WTC11 (cell line): Measurements from ENCODE around the gene ARHGAP26. TPM values are rescaled to one million over a fixed set of nuclear protein-coding genes. Genes with fewer than 3 reads are reported as not detected.

Experiments
- ATAC-seq: fragments of 200-7000 bp; cut with Tn5 transposase; 2 replicates; pipeline ENCODE4 v1.10.0; 2021; ENCODE audit warnings: mild to moderate bottlenecking, moderate library complexity
- CTCF ChIA-PET: fragments of 300-600 bp; sonication (Branson Sonifier 250); formaldehyde crosslinking; loops from one replicate; lab custom pipeline; 2021; ENCODE audit warnings: antibody characterized with exemption; lab: Charles Lee
- POLR2A ChIA-PET: fragments of 350-600 bp; sonication (Branson Sonifier 250); formaldehyde crosslinking; loops from one replicate; lab custom pipeline; 2021; ENCODE audit warnings: antibody characterized with exemption; lab: Charles Lee
- DNase-seq: peaks from one replicate; pipeline ENCODE4 v3.0.0; 2021; ENCODE audit warnings: low spot score
- H3K27ac Mint-ChIP-seq: 2 replicates; pipeline ENCODE4 v1.8.0; 2021; ENCODE audit warnings: mixed read lengths
- H3K27me3 Mint-ChIP-seq: 2 replicates; pipeline ENCODE4 v1.8.0; 2021; ENCODE audit warnings: low read depth, mild to moderate bottlenecking, moderate library complexity, mixed read lengths
- H3K36me3 Mint-ChIP-seq: 2 replicates; pipeline ENCODE4 v1.8.0; 2021; ENCODE audit warnings: mixed read lengths
- H3K4me1 Mint-ChIP-seq: 2 replicates; pipeline ENCODE4 v1.8.0; 2022; ENCODE audit warnings: mixed read lengths
- H3K4me3 Mint-ChIP-seq: 2 replicates; pipeline ENCODE4 v1.8.0; 2021; ENCODE audit warnings: mild to moderate bottlenecking, moderate library complexity, mixed read lengths
- H3K9me3 Mint-ChIP-seq: 2 replicates; pipeline ENCODE4 v1.8.0; 2021; ENCODE audit warnings: mixed read lengths
- JUN ChIP-seq: sonication (generic); formaldehyde crosslinking; IDR thresholded peaks from 2 replicates; pipeline ENCODE4 v1.8.0; 2023; ENCODE audit warnings: mild to moderate bottlenecking, missing genetic modification reagents
- MYBL2 ChIP-seq: sonication (generic); formaldehyde crosslinking; IDR thresholded peaks from 2 replicates; pipeline ENCODE4 v1.8.1; 2023; ENCODE audit warnings: mild to moderate bottlenecking, moderate library complexity, missing genetic modification reagents
- NR2C2 ChIP-seq: sonication (generic); formaldehyde crosslinking; IDR thresholded peaks from 2 replicates; pipeline ENCODE4 v1.8.0; 2022; ENCODE audit warnings: mild to moderate bottlenecking, missing genetic modification reagents
- TEAD4 ChIP-seq: sonication (generic); formaldehyde crosslinking; IDR thresholded peaks from 2 replicates; pipeline ENCODE4 v1.8.0; 2022; ENCODE audit warnings: mild to moderate bottlenecking, missing genetic modification reagents
- ZBTB21 ChIP-seq: sonication (generic); formaldehyde crosslinking; IDR thresholded peaks from 2 replicates; pipeline ENCODE4 v1.8.1; 2023; ENCODE audit warnings: mild to moderate bottlenecking, missing genetic modification reagents, borderline replicate concordance
- ZNF121 ChIP-seq: sonication (generic); formaldehyde crosslinking; IDR thresholded peaks from 2 replicates; pipeline ENCODE4 v1.8.0; 2023; ENCODE audit warnings: missing genetic modification reagents
- ZNF138 ChIP-seq: sonication (generic); formaldehyde crosslinking; conservative IDR thresholded peaks from 2 replicates; pipeline ENCODE4 v1.8.1; 2022; ENCODE audit warnings: mild to moderate bottlenecking, moderate library complexity, missing genetic modification reagents
- ZNF317 ChIP-seq: sonication (generic); formaldehyde crosslinking; IDR thresholded peaks from 2 replicates; pipeline ENCODE4 v1.8.1; 2023; ENCODE audit warnings: low read depth, mild to moderate bottlenecking, moderate library complexity, missing genetic modification reagents, borderline replicate concordance
- total RNA-seq: library from RNA; stranded (reverse); gene quantifications from 3 replicates; pipeline ENCODE4 v1.2.3, GENCODE V29; 2021
- TF ChIP-seq, protein P1 (sequence below): fragments of 250-450 bp; sonication (Bioruptor Pico); IDR thresholded peaks from 2 replicates; pipeline ENCODE4 v1.9.0; 2021; ENCODE audit warnings: mild to moderate bottlenecking
- TF ChIP-seq, protein P2 (sequence below): sonication (generic); formaldehyde crosslinking; IDR thresholded peaks from 2 replicates; pipeline ENCODE4 v1.8.1; 2022; ENCODE audit warnings: low read depth, mild to moderate bottlenecking, moderate library complexity, missing genetic modification reagents, borderline replicate concordance
- TF ChIP-seq, protein P3 (sequence below): fragments of 250-450 bp; sonication (Bioruptor Pico); IDR thresholded peaks from 2 replicates; pipeline ENCODE4 v1.9.0; 2021; ENCODE audit warnings: moderate library complexity, mild to moderate bottlenecking, inconsistent platforms, borderline replicate concordance
- TF ChIP-seq, protein P4 (sequence below): sonication (generic); formaldehyde crosslinking; IDR thresholded peaks from 2 replicates; pipeline ENCODE4 v1.8.1; 2022; ENCODE audit warnings: low read depth, missing genetic modification reagents, borderline replicate concordance
- TF ChIP-seq, protein P5 (sequence below): sonication (generic); formaldehyde crosslinking; IDR thresholded peaks from 2 replicates; pipeline ENCODE4 v1.8.0; 2022; ENCODE audit warnings: missing genetic modification reagents
- TF ChIP-seq, protein P6 (sequence below): sonication (generic); formaldehyde crosslinking; IDR thresholded peaks from 2 replicates; pipeline ENCODE4 v1.8.1; 2023; ENCODE audit warnings: mild to moderate bottlenecking, missing genetic modification reagents, moderate library complexity
- TF ChIP-seq, protein P7 (sequence below): fragments of 250-450 bp; sonication (Bioruptor Pico); IDR thresholded peaks from 2 replicates; pipeline ENCODE4 v1.9.0; 2021; ENCODE audit warnings: mild to moderate bottlenecking

ARHGAP26 gene
- total RNA-seq, 1 experiment from 2014 or later = 22.3 TPM

DNA sequence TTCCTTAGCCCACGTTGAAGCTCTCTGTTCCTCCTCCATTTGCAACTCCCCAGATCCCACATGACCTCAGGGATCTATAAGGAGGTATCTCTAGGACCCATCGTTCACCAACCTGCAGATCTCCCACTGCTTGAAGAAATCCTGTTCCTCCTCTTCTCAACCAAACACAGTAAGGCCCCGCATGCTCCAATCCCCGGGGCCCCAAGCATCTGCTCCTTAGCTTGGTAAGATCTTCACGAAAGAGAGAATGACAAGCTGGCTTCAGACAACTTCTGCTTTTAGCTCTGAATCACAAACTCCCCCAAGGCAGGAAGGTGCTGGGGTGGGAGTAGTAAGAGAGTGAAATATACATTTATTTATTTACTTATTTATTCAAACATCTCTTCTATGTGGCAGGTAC lies 33.0 kb upstream of the ARHGAP26 start:
- Mint-ChIP-seq H3K4me3 (no peak overlapping the region), H3K9me3 (no peaks in the 10 kb centered on the region), H3K36me3 (no peaks in the 10 kb centered on the region; the same call in 1 of the 2 replicates), H3K4me1 (peaks cover 18% of the 10 kb centered on the region)
- DNase-seq = no peak
- CTCF ChIA-PET = interaction anchor here (0.8 to 2.4 kb wide), 5 partner anchors 11 to 152 kb away, joined by 4 to 17 read pairs (median 8); no protein-coding TSS in a partner anchor
- TF ChIP-seq NR2C2 = no peak
- TF ChIP-seq, protein P1, sequence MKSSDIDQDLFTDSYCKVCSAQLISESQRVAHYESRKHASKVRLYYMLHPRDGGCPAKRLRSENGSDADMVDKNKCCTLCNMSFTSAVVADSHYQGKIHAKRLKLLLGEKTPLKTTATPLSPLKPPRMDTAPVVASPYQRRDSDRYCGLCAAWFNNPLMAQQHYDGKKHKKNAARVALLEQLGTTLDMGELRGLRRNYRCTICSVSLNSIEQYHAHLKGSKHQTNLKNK (CRISPR knock-in tag) = no peak
- no peak for TF ChIP-seq MYBL2
- TF ChIP-seq, protein P2, sequence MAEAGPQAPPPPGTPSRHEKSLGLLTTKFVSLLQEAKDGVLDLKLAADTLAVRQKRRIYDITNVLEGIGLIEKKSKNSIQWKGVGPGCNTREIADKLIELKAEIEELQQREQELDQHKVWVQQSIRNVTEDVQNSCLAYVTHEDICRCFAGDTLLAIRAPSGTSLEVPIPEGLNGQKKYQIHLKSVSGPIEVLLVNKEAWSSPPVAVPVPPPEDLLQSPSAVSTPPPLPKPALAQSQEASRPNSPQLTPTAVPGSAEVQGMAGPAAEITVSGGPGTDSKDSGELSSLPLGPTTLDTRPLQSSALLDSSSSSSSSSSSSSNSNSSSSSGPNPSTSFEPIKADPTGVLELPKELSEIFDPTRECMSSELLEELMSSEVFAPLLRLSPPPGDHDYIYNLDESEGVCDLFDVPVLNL = no peak
- TF ChIP-seq ZNF317 (CRISPR knock-in tag) = no peak
- TF ChIP-seq, protein P3, sequence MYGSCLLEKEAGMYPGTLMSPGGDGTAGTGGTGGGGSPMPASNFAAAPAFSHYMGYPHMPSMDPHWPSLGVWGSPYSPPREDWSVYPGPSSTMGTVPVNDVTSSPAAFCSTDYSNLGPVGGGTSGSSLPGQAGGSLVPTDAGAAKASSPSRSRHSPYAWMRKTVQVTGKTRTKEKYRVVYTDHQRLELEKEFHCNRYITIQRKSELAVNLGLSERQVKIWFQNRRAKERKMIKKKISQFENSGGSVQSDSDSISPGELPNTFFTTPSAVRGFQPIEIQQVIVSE = no peak
- TF ChIP-seq, protein P4, sequence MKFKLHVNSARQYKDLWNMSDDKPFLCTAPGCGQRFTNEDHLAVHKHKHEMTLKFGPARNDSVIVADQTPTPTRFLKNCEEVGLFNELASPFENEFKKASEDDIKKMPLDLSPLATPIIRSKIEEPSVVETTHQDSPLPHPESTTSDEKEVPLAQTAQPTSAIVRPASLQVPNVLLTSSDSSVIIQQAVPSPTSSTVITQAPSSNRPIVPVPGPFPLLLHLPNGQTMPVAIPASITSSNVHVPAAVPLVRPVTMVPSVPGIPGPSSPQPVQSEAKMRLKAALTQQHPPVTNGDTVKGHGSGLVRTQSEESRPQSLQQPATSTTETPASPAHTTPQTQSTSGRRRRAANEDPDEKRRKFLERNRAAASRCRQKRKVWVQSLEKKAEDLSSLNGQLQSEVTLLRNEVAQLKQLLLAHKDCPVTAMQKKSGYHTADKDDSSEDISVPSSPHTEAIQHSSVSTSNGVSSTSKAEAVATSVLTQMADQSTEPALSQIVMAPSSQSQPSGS (CRISPR knock-in tag) = no peak
- no peak for TF ChIP-seq ZNF138
- TF ChIP-seq JUN (CRISPR knock-in tag) = no peak
- no peak for TF ChIP-seq TEAD4
- TF ChIP-seq, protein P5, sequence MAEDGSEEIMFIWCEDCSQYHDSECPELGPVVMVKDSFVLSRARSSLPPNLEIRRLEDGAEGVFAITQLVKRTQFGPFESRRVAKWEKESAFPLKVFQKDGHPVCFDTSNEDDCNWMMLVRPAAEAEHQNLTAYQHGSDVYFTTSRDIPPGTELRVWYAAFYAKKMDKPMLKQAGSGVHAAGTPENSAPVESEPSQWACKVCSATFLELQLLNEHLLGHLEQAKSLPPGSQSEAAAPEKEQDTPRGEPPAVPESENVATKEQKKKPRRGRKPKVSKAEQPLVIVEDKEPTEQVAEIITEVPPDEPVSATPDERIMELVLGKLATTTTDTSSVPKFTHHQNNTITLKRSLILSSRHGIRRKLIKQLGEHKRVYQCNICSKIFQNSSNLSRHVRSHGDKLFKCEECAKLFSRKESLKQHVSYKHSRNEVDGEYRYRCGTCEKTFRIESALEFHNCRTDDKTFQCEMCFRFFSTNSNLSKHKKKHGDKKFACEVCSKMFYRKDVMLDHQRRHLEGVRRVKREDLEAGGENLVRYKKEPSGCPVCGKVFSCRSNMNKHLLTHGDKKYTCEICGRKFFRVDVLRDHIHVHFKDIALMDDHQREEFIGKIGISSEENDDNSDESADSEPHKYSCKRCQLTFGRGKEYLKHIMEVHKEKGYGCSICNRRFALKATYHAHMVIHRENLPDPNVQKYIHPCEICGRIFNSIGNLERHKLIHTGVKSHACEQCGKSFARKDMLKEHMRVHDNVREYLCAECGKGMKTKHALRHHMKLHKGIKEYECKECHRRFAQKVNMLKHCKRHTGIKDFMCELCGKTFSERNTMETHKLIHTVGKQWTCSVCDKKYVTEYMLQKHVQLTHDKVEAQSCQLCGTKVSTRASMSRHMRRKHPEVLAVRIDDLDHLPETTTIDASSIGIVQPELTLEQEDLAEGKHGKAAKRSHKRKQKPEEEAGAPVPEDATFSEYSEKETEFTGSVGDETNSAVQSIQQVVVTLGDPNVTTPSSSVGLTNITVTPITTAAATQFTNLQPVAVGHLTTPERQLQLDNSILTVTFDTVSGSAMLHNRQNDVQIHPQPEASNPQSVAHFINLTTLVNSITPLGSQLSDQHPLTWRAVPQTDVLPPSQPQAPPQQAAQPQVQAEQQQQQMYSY = no peak
- no peak for TF ChIP-seq ZNF121 (CRISPR knock-in tag)
- TF ChIP-seq, protein P6, sequence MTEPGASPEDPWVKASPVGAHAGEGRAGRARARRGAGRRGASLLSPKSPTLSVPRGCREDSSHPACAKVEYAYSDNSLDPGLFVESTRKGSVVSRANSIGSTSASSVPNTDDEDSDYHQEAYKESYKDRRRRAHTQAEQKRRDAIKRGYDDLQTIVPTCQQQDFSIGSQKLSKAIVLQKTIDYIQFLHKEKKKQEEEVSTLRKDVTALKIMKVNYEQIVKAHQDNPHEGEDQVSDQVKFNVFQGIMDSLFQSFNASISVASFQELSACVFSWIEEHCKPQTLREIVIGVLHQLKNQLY (CRISPR knock-in tag) = no peak
- TF ChIP-seq, protein P7, sequence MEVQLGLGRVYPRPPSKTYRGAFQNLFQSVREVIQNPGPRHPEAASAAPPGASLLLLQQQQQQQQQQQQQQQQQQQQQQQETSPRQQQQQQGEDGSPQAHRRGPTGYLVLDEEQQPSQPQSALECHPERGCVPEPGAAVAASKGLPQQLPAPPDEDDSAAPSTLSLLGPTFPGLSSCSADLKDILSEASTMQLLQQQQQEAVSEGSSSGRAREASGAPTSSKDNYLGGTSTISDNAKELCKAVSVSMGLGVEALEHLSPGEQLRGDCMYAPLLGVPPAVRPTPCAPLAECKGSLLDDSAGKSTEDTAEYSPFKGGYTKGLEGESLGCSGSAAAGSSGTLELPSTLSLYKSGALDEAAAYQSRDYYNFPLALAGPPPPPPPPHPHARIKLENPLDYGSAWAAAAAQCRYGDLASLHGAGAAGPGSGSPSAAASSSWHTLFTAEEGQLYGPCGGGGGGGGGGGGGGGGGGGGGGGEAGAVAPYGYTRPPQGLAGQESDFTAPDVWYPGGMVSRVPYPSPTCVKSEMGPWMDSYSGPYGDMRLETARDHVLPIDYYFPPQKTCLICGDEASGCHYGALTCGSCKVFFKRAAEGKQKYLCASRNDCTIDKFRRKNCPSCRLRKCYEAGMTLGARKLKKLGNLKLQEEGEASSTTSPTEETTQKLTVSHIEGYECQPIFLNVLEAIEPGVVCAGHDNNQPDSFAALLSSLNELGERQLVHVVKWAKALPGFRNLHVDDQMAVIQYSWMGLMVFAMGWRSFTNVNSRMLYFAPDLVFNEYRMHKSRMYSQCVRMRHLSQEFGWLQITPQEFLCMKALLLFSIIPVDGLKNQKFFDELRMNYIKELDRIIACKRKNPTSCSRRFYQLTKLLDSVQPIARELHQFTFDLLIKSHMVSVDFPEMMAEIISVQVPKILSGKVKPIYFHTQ (CRISPR knock-in tag) = no peak
- no peak for TF ChIP-seq ZBTB21
- TF ChIP-seq, all 79 proteins: peak for 0
- Mint-ChIP-seq H3K27me3 (peaks cover 7% of the 10 kb centered on the region; the same call in 1 of the 2 replicates), H3K27ac (no peak overlapping the region)
- POLR2A ChIA-PET = no interaction called here
- ATAC-seq = no peak
